HG02610 (cell line): ENCODE data around the gene NEB.
A peak's percentile ranks its signal among the peaks of the same experiment; 100 is the strongest.
"Not testable (repeated sequence)": the region's sequence is repeated elsewhere in the genome, so short reads cannot be mapped to it uniquely, and the experiment has no call there.

Experiments used
- ATAC-seq: cut with Tn5 transposase; IDR thresholded peaks from one replicate; pipeline ENCODE4 v1.9.1; 2021; ENCODE audit warnings: mild to moderate bottlenecking, moderate library complexity; ENCODE audit not compliant: unreplicated experiment

The NEB gene

DNA sequence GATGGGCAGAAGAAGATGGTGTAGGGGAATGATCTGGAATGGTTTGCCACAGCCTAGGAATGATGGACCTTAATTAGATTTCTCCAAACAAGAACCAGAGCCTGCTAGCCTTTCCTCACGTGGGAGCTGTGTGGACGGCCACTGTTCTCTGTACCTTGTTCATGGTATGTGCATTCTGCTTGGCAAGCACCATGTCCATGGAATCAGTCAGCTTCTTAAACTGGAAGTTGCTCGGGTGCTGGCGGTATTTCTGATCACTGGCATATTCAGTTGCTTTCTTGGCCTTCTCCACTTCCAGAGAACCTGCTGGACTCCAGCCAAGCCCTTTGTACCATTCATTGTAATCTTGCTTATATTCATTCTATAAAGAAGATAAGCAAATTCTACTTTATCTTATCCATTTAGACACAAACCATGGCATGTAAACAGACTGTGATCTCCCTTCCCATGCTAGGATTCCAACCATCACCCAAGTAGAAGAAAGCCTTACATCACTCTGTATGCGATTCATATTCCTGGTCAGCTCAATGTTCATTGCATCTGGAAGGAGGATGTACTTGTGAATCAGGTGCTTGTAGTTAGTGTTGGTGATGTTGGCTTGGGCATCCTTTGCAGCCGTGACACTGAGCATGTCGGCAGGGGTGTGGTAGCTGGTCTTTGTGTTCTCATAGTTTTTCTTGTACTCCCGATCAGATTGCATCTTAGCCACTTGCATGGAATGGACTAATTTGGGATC lies 78.4 kb downstream of the NEB start:
- no peak for ATAC-seq

DNA sequence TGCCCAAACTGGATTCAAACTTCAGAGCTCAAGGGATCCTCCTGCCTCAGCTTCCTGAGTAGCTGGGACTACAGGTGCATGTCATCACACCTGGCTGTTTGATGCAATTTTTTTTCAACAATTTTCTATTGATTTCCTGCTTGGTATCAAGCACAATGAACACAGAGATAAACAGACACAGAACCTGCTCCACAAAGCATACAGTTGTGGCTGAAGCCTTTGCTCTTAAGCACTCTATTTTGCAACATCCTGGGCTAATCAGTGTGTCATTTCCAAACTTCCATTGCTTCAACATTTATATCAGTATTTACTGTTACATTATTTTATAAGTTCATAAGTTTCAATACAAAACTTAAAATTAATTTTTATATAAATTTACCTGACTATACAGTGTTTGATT lies 79.4 kb downstream of the NEB start:
- no peak for ATAC-seq

DNA sequence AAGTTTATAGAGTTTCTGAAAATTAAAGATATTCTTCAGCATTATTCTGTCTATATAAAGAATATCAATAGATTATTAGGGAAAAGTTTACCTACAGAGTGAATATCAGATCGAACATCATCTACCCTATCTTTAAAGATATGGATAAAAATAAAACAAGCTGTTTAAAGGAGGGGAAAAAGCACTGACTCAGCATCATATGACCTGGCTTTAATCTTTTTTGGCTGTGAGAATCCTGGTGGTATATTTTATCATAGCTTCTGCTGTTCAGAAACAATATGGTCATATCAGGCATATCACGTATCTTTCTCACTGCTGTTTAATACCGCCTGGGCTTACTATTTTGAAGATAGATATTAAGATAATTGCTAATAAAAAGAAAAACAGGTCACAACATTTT lies 80.2 kb downstream of the NEB start:
- no peak for ATAC-seq

DNA sequence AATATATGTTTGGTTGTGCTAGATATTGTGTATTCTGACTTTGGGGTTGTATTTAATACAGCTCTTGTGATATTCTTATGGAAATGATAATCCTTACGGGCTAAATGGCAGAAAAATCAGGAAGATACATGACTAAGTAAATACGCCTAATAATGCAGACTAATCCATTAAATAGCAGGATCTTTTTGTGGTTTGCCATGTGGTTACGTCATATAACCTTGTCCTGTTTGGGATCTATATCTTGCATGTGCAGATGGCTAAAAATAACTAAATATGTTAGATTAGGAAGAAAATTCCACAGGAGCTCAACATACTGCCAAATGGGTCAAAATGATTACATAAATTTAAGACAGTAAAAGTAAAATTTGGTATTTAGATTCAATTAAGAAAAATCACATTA lies 83.0 kb downstream of the NEB start:
- ATAC-seq: no peak

DNA sequence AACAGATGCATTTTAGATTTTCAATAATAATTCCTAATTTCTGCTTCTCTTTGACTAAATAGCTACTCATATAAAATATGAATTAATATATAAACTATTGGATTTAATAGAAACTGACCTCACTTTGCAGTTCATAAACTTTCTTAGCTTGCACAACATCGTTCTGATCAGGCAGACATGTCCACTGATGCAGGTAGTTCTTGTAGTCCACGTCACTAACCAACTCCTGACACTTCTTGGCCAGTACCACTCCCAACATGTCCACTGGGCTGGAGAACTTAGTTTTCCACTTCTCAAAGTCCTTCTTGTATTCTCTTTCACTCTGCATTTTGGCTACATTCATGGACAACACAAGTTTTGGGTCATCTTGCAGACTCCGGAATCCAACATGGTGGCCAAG lies 83.8 kb downstream of the NEB start:
- ATAC-seq: no peak

DNA sequence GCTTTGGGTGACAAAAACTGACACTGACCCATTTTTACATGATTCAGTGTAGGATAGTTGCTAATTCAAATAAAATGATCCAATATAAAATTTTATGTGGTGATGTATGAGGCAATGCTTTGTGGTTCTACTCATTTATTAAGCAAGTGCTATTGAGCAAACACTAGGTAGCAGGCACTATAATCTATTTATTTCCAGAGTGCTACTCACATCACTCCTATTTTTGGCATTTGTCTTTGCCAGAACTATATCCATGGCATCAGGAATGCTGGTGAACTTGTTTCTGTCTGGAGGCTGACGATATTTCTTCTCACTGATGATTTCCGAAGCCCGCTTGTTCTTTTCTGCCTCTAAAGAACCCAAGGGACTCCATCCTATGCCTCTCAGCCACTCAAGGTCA lies 84.3 kb downstream of the NEB start:
- ATAC-seq: no peak

DNA sequence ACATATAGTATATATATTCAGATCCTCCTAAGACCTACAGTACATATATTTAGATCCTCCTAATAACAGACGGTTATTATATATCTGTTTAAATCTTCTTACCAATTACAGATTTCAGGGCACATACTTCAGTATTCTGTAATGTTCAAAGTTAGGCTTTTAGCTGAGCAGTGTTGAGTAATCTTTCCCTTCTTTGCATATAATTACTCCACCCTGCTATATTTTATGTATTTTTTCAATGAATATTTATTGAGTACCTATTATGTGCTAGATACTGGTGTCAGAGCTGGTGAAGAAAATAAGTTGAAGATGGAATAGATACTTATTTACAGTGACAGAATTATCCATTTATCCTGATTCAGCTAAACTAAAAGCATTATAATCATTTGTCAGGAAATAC lies 84.9 kb downstream of the NEB start:
- ATAC-seq: no peak

DNA sequence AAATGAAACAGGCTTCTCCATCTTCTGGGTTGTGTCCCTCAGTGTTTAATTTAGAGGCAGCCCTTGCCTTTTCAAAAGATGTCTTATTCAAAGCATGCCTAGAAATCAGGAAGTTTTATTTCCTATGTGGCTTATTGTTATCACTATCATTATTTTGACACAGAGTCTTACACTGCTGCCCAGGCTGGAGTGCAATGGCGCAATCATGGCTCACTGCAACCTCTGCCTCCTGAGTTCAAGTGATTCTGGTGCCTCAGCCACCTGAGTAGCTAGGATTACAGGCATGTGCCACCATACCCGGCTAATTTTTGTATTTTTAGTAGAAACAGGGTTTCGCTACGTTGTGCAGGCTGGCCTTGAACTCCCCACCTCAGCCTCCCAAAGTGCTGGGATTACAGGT lies 87.8 kb downstream of the NEB start:
- ATAC-seq: not testable (repeated sequence)

DNA sequence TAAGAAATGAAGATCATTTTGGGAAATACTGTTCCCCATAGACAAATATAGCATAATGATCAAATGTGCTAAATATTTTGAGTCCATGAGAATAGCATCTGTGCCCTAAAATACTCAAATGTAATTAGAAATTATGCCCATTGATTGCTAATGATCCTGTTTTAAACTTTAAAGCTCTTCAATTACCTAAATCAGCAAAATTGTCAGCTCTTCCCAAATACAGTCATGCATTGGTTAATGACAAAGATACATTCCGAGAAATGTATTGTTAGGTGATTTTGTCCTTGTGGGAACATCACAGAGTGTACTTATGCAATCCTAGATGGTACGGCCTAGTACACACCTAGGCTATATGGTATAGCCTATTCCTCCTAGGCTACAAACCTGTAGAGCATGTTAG lies 89.7 kb downstream of the NEB start:
- ATAC-seq: no peak

DNA sequence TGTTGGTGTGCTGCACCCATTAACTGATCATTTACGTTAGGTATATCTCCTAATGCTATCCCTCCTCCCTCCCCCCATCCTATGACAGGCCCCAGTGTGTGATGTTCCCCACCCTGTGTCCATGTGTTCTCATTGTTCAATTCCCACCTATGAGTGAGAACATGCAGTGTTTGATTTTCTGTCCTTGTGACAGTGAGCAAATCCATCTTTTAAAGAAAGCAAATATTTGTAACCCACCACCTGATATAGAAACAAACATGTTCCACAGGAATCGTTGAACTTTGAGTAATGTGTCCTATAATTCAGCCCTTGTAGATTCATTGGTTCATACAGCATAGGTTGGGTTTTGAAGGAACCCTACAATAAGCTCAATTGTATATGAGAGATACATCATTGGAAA lies 92.4 kb downstream of the NEB start:
- ATAC-seq: not testable (repeated sequence)

DNA sequence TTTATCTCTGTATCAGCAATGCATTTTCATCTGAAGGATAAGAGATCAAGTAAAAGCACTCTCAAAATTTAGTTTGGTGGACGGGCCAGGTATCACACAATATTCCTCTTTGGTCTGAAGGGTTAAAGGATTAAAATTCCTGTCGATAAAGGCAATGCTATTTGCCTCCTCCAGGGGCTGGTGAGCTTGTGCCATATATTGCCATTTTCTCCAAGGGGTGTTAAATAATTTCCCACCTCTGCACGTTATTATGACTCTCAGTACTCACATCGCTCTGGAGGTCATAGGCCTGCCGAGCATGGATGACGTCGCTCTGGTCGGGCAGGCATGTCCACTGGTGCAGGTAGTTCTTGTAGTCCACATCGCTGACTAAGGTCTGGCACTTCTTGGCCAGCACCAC lies 94.2 kb downstream of the NEB start:
- ATAC-seq: no peak

DNA sequence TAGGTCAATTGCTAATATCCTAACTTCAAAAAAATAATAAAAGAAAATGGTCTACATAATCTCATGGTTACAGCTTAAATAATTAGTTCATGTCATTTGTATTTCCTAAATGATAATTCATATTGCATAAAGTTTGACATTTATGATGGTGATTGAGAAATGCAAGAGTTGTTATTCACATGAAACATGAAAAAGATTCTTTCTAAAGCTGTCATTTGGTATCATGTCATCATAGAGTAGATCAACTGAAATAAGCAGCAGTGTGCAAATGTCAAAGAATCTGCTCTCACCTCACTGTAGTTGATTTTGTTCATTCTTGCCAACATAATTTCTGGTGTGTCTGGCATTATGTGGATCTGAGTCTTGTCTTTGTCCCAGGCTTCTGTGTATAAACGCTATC lies 95.3 kb downstream of the NEB start:
- ATAC-seq: no peak

DNA sequence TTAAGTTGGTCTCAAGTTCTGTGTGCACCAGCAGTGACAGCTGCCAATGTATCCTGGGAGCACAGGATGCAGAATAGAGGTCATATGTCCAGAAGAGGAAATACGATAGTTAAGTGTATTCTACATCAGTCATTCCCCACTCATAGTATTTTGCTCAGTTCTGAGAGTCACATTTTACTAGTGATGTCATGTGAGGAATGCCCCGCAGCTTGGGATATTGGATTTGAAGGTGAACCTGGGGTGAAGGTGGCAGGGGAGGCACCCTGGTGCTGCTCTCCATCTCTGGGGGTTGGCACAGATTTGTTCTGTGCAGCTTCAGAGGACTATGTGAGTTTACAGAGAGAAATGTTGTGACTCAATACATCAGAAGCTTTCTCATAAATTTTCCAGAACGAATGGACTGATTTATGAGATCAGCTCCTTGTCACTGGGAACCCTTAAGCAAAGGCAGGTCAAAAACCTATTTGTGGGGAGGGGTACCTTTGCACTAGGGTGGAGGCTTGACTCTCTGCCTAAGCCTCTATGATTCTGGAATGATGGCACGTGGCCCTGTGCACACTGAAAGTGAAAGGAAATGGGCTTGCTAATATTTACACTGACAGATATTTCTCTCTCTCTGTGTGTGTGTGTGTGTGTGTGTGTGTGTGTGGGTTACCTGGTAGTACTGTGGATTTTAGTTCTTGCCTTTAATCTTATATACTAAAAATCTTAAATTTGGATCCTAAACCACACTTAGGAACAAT lies 95.9 kb downstream of the NEB start:
- ATAC-seq: peak; percentile 66

DNA sequence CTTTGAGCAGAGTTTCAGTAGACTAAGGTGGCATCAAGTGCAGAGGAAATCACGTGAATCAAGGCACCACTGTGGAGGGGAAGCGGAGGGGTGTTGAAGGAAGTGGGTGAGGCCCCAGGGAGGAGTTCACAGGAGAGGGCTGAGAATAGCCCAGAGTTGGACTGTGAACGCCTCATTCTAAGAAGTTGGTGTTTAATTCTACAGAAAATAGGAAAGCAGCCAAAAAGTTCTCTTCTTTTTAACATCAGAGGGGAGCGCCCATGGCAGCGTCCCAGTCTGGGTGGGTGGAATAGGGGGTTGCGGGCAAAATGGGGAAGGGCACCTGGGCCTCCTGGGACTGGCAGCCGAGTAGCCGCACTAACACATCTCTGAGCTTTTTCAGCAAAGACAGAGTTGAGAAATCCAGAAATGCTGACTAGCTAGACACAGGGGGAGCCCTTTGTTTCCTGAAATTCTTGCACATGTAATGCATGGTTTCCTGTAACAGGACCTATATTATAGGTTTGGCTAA lies 97.0 kb downstream of the NEB start:
- peak; percentile 51 for ATAC-seq

DNA sequence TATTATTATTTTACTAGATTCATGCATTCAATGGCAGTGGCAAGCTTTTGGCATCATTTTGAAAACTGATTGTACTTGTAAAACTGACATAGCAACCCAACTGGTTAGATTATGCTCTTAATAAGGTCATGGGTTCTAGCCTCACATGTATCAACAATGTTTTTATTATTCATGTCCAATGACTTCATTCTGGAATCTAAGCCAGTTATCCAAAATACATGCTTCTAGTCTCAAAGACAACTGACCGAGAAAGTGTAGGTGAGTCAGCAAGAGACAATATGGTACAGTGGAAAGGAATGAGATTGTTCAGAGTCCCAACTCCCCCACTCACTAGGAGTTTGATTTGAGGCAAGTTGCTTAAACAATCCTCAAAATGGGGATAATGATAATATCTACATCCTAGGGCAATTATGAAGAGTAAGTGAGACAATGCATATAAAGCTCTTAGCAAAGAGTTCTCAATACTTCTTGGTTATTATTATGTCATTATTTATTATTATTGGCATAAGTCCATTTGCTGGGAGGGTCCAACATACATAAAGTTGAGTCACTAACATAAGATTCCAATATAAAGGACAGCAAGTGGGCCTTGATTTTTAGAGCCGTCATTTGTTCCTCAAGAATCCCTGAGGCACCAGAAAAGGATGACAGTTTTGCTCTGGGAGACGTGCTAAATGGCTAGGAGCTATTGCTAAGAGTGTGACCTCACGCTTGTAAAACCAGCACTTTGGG lies 99.4 kb downstream of the NEB start:
- no peak for ATAC-seq

DNA sequence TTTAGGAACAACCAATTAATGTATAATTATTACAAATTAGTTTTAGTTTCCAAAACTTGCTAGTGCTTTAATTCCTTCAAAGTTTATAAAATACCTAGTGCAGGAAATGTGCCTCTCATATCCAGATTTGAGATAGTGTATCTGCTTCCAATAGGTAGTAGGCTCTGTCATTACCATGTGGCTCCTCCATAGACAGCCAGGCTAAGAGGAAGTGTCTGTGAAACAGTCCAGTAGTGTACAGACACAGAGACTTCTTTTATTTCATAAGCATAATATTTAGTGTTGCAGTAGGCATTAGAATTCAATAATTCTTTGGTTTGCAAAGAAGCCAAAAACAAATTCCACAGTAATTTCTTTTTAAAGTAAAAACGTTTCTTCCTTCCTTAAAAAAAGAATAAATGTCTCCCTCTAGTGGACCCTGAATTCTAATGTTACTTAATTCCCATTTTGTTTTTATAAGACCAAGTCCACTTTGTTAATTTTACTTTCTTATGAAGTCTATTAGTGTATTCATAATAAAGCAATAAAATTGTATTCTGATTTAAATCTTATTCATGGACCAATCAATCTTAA lies 101.2 kb downstream of the NEB start:
- no peak for ATAC-seq

DNA sequence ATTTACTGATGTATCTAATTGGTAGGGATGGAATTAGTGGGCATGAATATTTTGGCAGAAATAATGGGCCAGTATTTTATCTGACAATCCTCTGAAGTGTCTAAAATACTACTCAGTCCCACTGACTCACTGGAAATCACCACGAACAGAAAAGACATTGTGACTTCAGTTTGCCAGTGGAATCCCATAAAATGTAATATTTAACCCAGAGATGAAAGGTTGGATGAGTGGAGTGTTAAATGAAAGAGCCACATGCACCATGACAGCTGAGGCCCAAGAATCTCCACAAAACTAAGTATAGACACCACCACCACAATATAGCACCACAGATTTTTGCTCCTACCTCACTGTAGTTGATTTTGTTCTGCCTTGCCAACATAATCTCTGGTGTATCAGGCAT lies 103.9 kb downstream of the NEB start:
- ATAC-seq: no peak

DNA sequence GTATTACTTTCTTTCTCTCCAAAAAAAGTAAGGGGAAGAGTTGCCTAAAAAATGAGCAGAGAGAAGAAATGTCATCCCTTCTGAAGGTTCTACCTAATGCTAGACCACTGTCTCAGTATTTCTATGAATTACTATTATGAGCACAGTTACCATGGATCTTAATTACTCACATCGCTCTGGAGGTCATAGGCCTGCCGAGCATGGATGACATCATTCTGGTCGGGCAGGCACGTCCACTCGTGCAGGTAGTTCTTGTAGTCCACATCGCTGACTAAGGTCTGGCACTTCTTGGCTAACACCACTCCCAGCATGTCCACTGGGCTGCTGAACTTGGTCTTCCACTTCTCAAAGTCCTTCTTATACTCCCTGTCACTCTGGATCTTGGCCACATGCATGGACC lies 106.9 kb downstream of the NEB start:
- no peak for ATAC-seq

DNA sequence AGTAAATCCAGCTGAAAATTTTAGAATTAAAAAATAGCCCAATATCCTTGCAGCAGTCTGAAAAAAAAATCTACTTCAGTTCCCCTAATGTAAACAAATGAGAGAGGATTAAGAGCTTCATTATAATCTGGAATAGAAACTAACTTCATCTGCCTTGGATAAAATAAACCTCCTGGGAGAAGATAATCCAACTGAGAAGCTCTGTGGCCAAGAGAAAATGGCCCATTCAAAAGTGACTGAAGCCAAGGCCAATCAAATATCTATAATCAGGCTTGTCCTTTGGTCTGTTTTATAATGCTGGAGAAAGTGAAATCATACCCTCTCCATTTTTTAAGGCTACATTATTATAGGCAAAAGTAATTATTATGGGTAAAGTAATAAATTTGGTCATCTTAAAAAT lies 110.0 kb downstream of the NEB start:
- no peak for ATAC-seq

DNA sequence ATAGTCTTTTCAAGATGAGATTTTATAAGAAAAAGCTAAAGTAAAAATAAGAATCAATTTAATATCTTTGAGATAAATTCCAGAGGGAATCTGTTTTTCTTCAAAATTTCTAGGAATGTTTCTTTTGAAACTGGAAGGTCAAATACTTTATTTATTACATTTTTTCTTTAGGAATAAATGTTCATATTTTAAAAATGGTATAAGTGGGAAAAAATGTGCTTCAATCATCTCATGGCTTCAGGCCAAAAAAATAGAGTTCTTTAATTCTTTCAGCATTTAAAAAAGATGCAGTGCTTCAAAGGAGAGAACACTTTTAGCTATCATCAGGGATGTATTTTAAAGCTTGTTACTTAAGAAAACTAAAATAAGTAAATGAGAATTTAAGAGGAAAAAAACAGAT lies 110.6 kb downstream of the NEB start:
- ATAC-seq: no peak

DNA sequence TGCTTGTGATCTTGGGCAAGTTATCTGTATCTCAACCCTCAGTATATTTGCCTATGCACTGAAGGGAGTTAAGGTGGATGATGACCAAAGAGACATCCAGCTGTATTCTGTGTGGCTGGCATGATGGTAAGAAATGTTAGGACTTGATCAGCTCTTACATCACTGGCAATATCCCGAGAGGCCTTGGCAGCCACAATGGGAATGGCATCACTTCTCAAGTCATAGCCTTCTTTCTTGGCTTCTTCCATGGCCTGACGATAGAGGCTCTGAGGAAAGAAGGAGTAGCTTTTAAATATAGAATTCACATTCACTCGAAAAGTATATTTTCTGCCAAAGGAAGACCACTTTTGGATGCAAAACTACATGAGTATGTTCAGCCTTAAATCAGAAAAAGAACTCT lies 113.5 kb downstream of the NEB start:
- no peak for ATAC-seq
